GM21619 (cell line): ENCODE measurements around the gene AXIN1.

Source experiments
- ATAC-seq: cut with Tn5 transposase; IDR thresholded peaks from one replicate; pipeline ENCODE4 v1.9.1; 2021; ENCODE audit not compliant: unreplicated experiment

AXIN1 gene

DNA sequence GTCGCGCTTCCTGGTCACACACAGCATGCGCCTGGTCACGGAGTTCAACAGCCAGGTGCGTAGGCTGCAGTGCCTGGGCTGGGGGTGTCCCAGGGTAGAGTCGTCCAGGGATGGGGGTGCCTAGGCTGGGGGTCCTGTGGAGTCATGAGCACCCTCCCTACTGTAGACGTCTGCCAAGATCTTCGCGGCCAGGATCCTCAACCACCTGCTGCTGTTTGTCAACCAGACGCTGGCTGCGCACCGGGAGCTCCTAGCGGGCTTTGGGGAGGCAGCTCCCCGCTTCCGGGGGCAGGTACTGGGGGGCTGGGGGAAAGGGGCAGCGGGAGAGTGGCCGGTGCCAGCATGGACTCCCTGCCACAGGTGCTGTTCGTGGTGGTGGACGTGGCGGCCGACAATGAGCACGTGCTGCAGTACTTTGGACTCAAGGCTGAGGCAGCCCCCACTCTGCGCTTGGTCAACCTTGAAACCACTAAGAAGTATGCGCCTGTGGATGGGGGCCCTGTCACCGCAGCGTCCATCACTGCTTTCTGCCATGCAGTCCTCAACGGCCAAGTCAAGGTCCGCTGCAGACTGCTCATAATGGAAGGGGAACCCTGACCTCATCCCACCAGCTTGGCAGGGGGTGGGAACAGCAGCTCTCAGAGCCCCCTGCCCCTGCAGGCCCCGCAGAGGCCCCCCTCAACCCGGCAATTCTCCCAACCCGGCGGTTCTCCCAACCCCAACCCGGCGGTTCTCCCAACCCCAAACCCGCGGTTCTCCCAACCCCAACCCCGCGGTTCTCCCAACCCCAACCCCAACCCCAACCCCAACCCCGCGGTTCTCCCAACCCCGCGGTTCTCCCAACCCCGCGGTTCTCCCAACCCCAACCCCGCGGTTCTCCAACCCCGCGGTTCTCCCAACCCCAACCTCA is 67.1 kb downstream of the AXIN1 start:
- ATAC-seq = no peak

DNA sequence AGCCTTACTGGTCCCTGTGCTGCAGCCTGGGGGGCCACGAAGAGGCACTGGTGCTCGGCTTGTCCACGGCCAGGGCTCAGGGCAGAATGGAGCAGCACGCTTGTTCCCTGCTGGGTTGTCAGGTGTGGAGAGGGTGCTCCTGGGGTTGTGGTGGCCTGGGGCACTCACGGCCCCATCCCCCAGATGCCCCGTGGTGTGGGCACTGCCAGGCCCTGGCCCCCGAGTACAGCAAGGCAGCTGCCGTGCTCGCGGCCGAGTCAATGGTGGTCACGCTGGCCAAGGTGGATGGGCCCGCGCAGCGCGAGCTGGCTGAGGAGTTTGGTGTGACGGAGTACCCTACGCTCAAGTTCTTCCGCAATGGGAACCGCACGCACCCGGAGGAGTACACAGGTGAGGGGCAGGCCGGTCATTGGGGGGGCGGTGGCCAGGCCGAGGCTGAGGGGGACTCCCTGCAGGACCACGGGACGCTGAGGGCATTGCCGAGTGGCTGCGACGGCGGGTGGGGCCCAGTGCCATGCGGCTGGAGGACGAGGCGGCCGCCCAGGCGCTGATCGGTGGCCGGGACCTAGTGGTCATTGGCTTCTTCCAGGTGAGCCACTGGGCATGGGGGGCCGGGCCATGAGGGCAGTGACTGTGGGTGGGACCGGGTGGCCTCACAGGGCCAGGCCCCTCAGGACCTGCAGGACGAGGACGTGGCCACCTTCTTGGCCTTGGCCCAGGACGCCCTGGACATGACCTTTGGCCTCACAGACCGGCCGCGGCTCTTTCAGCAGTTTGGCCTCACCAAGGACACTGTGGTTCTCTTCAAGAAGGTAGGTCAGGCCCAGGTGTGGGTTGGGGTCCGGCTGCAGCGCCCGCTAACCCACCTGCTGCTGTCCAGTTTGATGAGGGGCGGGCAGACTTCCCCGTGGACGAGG is 68.1 kb downstream of the AXIN1 start:
- no peak for ATAC-seq

- ATAC-seq = no peak
Measured at GRCh38 chr16:283033-283805, 69.3 kb downstream of the AXIN1 start, which contains the start of gene PDIA2. PDIA2 (plus strand) TSS chr16:283164; CDS start chr16:283170, 6 bp downstream.

- ATAC-seq = no peak
Measured at GRCh38 chr16:282491-282890, 70.0 kb downstream of the AXIN1 start.

DNA sequence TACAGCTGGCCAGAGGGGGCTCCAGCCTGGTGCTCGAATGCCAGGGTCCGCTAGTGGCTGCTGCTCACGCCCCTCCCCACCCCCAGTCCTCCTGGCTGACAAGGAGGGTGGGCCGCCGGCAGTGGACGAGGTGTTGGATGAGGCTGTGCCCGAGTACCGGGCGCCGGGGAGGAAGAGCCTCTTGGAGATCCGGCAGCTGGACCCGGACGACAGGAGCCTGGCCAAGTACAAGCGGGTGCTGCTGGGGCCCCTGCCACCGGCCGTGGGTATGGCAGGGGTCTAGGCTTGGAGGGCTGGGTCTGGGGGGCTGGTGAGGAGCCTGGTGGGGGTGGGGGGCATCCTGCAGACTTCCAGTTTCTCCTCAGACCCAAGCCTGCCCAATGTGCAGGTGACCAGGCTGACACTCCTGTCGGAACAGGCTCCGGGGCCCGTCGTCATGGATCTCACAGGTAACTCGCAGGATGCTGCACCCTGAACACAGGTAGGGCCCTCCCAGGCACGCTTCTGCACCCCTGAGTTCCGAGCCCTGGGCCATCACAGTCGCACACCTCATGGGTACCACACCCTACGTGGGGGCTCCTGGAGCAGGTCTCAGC is 70.8 kb downstream of the AXIN1 start:
- no peak for ATAC-seq

DNA sequence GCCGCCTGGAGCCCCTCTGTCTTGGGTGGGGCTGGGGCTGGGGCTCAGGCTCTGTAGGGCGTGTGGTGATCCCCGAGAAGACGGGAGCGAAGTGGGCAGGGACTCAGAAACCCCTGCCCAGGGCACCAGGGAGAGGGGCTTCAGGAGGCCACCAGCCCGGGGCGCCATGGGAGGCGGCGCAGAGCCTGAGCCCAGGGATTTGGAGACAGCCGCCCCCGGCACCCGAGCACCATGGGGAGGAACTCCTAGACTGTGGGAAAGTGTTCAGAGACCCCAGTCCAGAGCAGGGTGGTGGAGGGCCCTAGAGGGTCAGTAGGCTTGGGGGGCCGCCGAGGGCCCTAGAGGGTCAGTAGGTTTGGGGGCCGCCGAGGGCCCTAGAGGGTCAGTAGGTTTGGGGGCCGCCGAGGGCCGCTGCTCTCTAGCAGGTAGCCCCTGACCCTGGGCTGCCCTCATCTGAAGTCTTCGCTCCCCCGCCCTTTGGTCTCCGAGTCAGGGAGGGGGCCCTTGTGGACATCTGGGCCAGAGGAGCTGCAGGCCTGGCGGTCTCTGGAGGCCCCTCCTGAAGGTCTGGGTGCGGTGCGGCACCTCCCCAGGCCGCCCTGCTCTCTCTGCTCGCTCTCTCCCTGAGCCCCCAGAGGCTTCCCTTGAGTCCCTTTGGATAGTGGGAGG is 71.4 kb downstream of the AXIN1 start:
- no peak for ATAC-seq

GRCh38 chr16:280552-280951 is 72.0 kb downstream of the AXIN1 start, which contains the start of gene ARHGDIG:
ARHGDIG (plus strand) TSS chr16:280591; CDS start chr16:280681, 90 bp downstream.
- no peak for ATAC-seq

DNA sequence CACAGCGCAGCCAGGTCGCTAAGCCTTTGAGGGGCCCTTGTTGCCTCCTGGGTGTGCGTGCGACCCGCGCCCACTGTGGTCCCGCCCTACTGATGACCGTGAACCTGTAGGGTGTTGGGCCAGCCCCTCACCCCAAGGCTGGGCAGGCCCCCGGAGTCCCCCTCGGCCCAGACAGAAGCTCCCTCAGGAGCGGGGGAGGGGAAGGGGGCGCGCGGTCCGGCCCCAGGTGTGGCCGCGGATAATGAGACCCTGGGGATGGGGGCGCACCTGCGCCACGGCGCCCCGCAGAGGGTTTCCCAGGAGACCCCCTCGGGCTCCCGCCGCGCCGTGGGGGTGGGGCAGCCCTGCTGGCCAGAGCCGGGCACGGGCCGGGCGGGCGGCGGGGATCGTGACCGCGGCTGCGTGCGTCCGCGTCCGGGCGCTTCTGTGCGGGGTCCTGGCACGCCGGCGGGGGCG is 72.5 kb downstream of the AXIN1 start:
- no peak for ATAC-seq

DNA sequence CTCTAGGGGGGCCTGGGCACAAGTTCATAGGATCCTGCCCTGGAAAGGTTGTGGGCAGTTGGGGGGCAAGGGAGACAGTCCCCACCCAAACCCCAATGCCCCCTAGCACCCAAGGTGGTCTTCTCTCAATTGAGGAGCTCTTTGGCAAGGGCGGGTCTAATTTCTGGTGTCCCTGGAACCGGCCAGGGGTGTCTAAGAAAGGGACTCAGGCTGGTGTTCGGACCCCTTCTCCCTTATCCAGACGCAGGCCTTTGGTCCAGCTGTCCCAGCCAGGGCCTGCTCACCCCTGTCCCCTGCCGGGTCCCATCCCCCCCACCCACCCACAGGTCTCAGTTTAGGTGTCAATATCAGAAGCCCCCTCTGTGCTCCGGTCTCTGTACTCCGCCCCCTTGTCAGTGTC is 73.0 kb downstream of the AXIN1 start:
- ATAC-seq = no peak

- no peak for ATAC-seq
Measured at GRCh38 chr16:278863-279366, 73.6 kb downstream of the AXIN1 start.

GRCh38 chr16:276426-277077 is 76.0 kb downstream of the AXIN1 start:
- ATAC-seq = no peak

DNA sequence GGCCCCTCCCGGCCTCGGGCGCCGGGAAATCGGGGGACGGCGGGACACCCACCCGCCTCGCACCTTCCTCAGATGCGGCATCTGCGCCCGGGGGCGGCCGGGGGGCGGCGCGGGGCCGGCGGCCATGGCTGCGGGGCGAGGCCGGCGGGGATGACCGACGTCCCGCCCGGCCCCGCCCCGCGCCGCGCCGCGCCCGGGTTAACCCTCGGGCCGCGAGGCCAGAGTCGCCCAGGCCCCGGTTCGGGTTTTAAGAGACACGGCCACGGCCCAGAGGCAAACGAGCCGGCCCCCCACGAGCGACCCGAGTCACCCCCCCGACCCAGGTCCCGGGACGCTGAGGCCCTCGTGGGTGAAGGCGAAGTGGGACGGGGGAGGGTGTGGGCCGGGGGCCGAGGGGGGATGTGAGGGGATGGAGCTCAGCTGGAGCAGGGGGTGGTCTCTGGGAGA is 76.7 kb downstream of the AXIN1 start, which contains the start of gene RGS11:
Gene RGS11 (minus strand): TSS at position 159 of the 447 bp plus-strand sequence. CDS start 33 bp downstream, at position 126.
- no peak for ATAC-seq

DNA sequence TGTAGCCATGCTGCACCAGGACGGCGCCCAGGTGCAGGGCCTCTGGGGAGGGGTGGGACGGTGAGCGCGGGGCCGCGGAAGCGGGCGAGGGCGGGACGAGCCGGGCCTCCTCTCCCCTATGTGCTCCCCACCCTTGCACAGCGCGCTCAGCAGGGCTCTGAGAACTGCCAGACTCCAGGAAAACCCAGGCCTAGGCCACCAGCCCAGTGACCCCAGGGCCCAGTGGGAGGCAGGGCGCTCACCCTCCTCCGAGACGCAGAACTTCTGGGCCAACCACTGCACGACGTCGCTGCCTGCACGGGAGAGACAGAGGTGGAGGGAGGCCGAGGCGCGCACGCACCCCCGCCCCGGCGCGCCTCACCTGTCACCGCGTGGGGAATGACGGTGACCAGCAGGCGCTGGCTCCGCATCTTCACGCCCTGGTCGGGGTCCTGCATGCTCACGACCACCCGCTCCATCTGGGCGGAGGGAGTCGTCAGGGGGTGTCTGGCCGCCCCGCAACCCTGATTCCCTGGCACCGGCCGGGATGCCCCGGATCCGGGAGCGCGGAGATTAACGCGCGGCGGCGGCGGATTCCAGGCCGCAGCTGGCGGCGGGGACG is 77.4 kb downstream of the AXIN1 start:
- no peak for ATAC-seq

GRCh38 chr16:273547-274421 is 78.7 kb downstream of the AXIN1 start:
- ATAC-seq = no peak

GRCh38 chr16:272633-273546 is 79.6 kb downstream of the AXIN1 start:
- ATAC-seq = no peak
